Right forelimb (tissue), 1 donor: Measurements from ENCODE around the gene HMX2.

Experiments
- DNase-seq: peaks from one replicate; pipeline ENCODE4 v3.0.0-alpha.2; 2018

HMX2 gene

GRCh38 chr10:123147635-123148413 is at the start of gene HMX2:
HMX2 (plus strand) TSS chr10:123148136; CDS start chr10:123148379, 243 bp downstream.
- no peak for DNase-seq

GRCh38 chr10:123100030-123100762 is 47.7 kb upstream of the HMX2 start:
- DNase-seq: no peak

- DNase-seq: no peak
Observed at GRCh38 chr10:123101872-123102271, 46.1 kb upstream of the HMX2 start.

- DNase-seq: no peak
Observed at GRCh38 chr10:123102673-123103072, 45.3 kb upstream of the HMX2 start.

DNA sequence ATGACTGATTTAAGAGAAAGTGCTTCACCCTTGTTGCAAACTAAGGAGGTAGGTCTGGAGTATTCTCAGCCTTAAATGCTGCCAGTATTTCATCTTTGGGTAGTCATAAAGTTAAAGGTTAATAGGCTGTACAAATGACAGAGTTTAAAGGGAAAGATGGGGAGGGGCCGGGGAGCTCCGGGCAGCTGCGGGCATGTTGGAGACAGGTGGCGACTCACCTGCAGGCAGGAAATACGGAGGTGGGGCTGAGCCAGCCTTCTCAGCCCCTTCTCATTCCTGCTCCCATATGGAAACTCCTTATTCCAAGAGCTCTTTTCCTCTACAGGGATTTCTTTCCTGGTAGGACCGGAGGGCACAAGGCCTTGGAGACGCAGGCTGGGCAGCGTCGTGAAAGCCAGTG is 44.0 kb upstream of the HMX2 start:
- no peak for DNase-seq

GRCh38 chr10:123109466-123109865 is 38.5 kb upstream of the HMX2 start:
- no peak for DNase-seq

DNA sequence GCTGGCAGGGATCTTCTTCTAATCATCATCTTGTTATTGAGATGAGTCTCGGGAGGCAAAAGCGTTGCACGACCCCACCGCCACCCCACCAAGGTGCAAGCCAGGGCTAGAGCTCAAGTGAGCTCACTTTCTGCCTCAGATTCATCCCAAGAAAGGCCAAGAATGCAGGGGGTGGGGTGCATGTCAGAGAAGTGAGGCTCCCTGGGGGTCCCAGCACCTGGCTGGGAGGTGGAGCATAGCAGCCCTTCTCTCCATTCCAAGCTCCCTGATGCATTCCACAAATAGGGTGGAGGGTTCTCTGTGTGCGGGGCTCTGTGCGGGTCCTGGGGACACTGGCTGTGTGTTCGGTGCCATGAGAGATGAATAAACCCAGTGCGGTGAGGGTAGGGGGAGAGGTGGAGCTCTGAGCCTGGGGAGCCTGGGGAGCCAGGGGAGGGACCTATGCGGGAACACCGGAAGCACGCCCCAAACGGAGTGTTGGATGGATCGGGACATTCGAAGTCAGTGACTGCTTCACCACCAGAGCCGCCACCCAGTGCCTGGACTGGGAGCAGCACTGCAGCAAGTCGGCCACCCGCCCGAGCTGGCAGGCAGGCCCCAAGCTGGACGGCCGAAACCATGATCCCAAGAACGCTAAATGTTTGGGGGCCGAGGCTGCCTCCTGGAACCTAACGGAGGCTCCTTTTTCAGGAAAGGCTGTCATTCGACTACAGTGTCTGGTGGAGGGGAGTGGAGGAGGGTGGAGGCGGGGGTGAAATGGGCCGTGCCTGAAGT is 30.1 kb upstream of the HMX2 start:
- no peak for DNase-seq

- no peak for DNase-seq
Observed at GRCh38 chr10:123119081-123119480, 28.9 kb upstream of the HMX2 start.

GRCh38 chr10:123126246-123126645 is 21.7 kb upstream of the HMX2 start:
- DNase-seq: no peak

DNA sequence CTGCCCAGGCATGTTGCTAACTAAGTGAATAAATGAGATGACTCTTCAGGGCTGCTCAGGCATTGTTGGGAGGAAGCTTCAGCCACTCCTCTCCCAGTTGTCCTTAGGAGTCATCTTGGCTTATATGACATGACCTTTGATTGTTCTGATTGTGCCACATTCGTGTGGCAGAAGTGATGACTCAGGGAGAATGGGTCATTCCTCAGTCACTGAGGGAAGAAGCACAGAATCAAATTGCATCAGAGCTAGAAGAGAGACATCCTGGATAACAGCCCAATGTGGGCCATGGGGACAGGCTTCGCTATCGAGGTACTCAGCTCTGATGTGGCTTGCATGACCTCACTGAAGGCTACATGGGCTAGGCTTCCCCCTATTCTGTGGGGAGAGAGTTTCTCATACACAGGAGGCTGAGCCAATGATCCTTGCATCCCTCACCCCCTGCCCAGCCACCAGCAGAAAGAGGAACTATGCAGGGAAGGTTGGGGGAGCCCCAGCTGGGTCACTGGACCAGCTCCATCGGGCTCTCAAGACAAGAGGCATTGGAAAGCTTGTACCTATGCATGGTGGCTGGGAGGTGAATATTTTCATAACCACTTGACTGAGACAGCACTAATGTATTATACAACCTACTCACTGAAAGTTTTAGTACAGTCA is 18.2 kb upstream of the HMX2 start:
- DNase-seq: no peak

GRCh38 chr10:123132576-123133477 is 15.1 kb upstream of the HMX2 start:
- DNase-seq: peak; percentile 92

DNA sequence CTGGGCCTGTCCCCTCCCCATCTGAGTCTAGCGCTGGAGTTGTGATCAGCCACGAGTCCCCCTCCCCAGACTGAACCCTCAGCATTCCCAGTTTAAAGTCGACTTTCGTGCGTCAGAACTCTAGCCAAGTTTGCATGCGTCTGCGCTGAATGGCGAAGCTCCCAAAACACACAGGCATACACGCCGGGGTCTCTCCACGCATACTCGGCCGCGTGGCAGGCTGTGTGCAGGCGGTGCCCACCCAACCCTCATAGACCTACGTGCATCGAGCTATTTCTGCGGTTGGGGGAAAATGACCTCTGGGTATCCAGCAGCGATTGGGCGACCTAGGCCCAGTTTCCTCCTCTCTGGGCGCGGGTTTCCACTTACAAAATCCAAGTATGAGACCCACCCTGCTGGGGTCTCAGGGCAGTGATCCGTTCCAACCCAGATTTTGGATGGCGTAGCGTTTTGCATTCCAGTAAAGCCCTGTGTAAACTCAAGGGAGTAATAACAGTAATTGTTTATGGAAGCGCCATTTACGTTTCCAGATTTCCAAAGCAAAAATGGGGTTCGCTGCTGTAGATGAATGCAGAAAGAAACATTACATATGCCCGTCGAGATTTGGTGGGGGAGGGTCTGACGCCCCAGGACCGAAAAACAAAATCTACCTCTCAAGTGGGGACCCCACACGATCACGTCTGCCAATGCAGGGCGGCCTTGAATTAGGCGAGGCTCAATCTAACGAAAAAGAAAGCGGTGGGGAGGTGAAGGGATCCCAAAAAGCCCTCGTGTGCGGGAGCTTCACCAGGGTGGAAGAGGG is 14.2 kb upstream of the HMX2 start:
- peak; percentile 63 for DNase-seq

- DNase-seq: peak; percentile 51
Observed at GRCh38 chr10:123134343-123134914, 13.5 kb upstream of the HMX2 start.

- no peak for DNase-seq
Observed at GRCh38 chr10:123134915-123135414, 13.0 kb upstream of the HMX2 start.

GRCh38 chr10:123135415-123136141 is 12.4 kb upstream of the HMX2 start, which contains the start of gene HMX3:
HMX3 (plus strand) TSS chr10:123135970; CDS start chr10:123136051, 81 bp downstream.
- peak; percentile 52 for DNase-seq

- DNase-seq: no peak
Observed at GRCh38 chr10:123136221-123136805, 11.6 kb upstream of the HMX2 start.

DNA sequence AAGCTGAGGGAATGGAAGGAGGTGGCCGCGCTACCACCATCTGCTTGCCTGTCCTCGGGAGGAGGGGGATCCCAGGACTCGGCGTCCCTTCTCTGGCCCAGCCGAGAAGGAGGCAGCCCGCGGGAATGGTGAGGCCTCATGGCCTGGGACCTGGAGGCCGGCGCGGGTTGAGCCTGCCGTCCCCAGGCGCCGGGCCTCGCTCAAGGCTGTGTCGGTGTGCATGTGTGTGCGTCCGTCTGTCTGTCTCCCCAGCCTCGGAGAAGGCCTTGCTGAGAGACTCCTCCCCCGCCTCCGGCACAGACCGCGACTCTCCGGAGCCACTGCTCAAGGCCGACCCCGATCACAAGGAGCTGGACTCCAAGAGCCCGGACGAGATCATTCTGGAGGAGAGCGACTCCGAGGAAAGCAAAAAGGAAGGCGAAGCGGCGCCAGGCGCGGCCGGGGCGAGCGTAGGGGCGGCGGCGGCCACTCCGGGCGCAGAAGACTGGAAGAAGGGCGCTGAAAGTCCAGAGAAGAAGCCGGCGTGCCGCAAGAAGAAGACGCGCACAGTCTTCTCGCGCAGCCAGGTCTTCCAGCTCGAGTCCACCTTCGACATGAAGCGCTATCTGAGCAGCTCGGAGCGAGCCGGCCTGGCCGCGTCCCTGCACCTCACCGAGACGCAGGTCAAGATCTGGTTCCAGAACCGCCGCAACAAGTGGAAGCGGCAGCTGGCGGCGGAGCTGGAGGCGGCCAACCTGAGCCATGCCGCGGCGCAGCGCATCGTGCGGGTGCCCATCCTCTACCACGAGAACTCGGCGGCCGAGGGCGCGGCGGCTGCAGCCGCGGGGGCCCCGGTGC is 10.9 kb upstream of the HMX2 start:
- peak; percentile 65 for DNase-seq

DNA sequence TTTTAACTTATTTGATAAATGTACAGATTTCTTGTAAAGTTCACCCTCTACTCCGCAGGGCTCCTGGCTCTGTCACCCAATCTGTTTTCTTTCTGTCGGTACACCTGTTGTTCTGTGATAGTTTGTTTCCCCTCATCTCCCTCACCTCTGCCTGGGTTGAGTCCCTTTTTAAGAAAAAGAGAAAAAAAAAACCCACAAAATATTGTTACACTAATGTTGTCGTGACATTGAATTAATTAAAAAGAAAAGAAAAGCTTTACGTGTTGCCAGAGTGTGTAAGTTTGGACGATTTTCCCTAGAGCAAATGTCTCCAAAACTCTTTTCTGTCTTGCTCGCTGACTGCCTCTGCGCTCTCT is 8.8 kb upstream of the HMX2 start:
- no peak for DNase-seq
